GM23338 (cell line): Measurements from ENCODE around the gene PRSS27. TPM values are rescaled to one million over a fixed set of nuclear protein-coding genes. Genes with fewer than 3 reads are reported as not detected.

ENCODE experiments used
- ATAC-seq: fragments of 200-7000 bp; cut with Tn5 transposase; 3 replicates; pipeline ENCODE4 v1.9.1; 2020
- DNase-seq: peaks from one replicate; pipeline ENCODE4 v3.0.0-alpha.2; 2015; ENCODE audit warnings: low spot score
- H2AFZ ChIP-seq: fragments of 200-600 bp; sonication (generic); 2 replicates; pipeline ENCODE4 v1.8.0; 2016; ENCODE audit warnings: antibody characterized with exemption, mild to moderate bottlenecking, moderate library complexity
- H3F3A ChIP-seq: fragments of 200-600 bp; sonication (generic); replicated peaks from 2 replicates; pipeline ENCODE4 v1.8.0; 2017; ENCODE audit warnings: antibody characterized with exemption, mixed run types, low read depth
- H3K27ac ChIP-seq: fragments of 200-600 bp; sonication (generic); 2 replicates; pipeline ENCODE4 v1.6.1; 2016; ENCODE audit warnings: low read depth
- H3K27me3 ChIP-seq: fragments of 200-600 bp; sonication (generic); 2 replicates; pipeline ENCODE4 v1.8.0; 2016; ENCODE audit warnings: mild to moderate bottlenecking, mixed run types, moderate library complexity; ENCODE audit not compliant: insufficient read depth
- H3K36me3 ChIP-seq: fragments of 200-600 bp; sonication (generic); 2 replicates; pipeline ENCODE4 v1.8.0; 2016; ENCODE audit warnings: mild to moderate bottlenecking; ENCODE audit not compliant: insufficient read depth
- H3K4me1 ChIP-seq: fragments of 200-600 bp; sonication (generic); 2 replicates; pipeline ENCODE4 v1.8.0; 2016; ENCODE audit warnings: mild to moderate bottlenecking, moderate library complexity; ENCODE audit not compliant: insufficient read depth
- H3K4me2 ChIP-seq: fragments of 200-600 bp; sonication (generic); 2 replicates; pipeline ENCODE4 v1.7.1; 2017; ENCODE audit warnings: mixed run types
- H3K4me3 ChIP-seq: fragments of 200-600 bp; sonication (generic); 2 replicates; pipeline ENCODE4 v1.6.1; 2016; ENCODE audit warnings: mixed run types
- H3K79me2 ChIP-seq: fragments of 200-600 bp; sonication (generic); replicated peaks from 2 replicates; pipeline ENCODE4 v1.8.0; 2017; ENCODE audit warnings: mild to moderate bottlenecking; ENCODE audit not compliant: insufficient read depth
- H3K9me2 ChIP-seq: fragments of 200-600 bp; sonication (generic); 2 replicates; pipeline ENCODE4 v1.8.0; 2017; ENCODE audit not compliant: insufficient read depth
- H4K20me1 ChIP-seq: fragments of 200-600 bp; sonication (generic); replicated peaks from 2 replicates; pipeline ENCODE4 v1.8.0; 2017; ENCODE audit warnings: mild to moderate bottlenecking; ENCODE audit not compliant: insufficient read depth
- H3K27ac Mint-ChIP-seq: 2 replicates; pipeline ENCODE4 v1.8.0; 2020; ENCODE audit warnings: inconsistent platforms, mild to moderate bottlenecking, moderate library complexity, mixed read lengths
- H3K27me3 Mint-ChIP-seq: 3 replicates; pipeline ENCODE4 v1.8.0; 2022; ENCODE audit warnings: low read depth, mild to moderate bottlenecking, moderate library complexity, mixed read lengths, inconsistent platforms; ENCODE audit not compliant: insufficient read depth, poor library complexity
- H3K36me3 Mint-ChIP-seq: 3 replicates; pipeline ENCODE4 v1.8.0; 2021; ENCODE audit warnings: low read depth, mild to moderate bottlenecking, inconsistent platforms, moderate library complexity, mixed read lengths
- H3K4me1 Mint-ChIP-seq: 3 replicates; pipeline ENCODE4 v1.8.0; 2020; ENCODE audit warnings: mild to moderate bottlenecking, inconsistent platforms, mixed read lengths
- H3K4me3 Mint-ChIP-seq: 3 replicates; pipeline ENCODE4 v1.8.0; 2021; ENCODE audit warnings: moderate library complexity, mild to moderate bottlenecking, inconsistent platforms, mixed read lengths
- H3K9me3 Mint-ChIP-seq: 3 replicates; pipeline ENCODE4 v1.8.0; 2020; ENCODE audit warnings: moderate library complexity, mild to moderate bottlenecking, inconsistent platforms, mixed read lengths
- CREB1 ChIP-seq: fragments of 250-450 bp; sonication (Bioruptor Pico); IDR thresholded peaks from 2 replicates; pipeline ENCODE4 v1.5.0; 2020; ENCODE audit warnings: low read depth, mild to moderate bottlenecking, moderate library complexity
- CTCF ChIP-seq, 2 experiments: fragments of 200-600 bp in 1 of 2; sonication (generic) in 1 of 2; conservative IDR thresholded peaks; 2 replicates each; pipeline versions ENCODE4 v1.5.1 to v1.6.1; 2016 to 2017; ENCODE audit warnings: antibody characterized with exemption in 2 of 2, low read depth in 2 of 2, mild to moderate bottlenecking in 2 of 2, moderate library complexity in 1 of 2
- ETS1 ChIP-seq: IDR thresholded peaks from 2 replicates; pipeline ENCODE4 v1.6.1; 2016; ENCODE audit warnings: antibody characterized with exemption
- REST ChIP-seq: IDR thresholded peaks from one replicate; pipeline ENCODE4 v1.6.1; 2018; ENCODE audit warnings: antibody characterized with exemption; ENCODE audit not compliant: unreplicated experiment
- STAT1 ChIP-seq: IDR thresholded peaks from one replicate; pipeline ENCODE4 v1.6.1; 2016; ENCODE audit warnings: antibody characterized with exemption; ENCODE audit not compliant: unreplicated experiment
- polyA plus RNA-seq: library from polyadenylated mRNA; unstranded; fragments of >200 nt; fragmentation: Nextera tagmentation; extraction: Ambion mirVana; gene quantifications from 2 replicates; pipeline ENCODE4 v1.2.1, GENCODE V29; 2016
- total RNA-seq: library from RNA; depleted of rRNA; stranded (reverse); fragments of >200 nt; shearing (Covaris generic); gene quantifications from 2 replicates; pipeline ENCODE4 v1.2.3, GENCODE V29; 2014

Gene PRSS27
- total and polyA plus RNA-seq, 2 experiments from 2014 or later: 0.73 to 1.6 TPM

GRCh38 chr16:2745116-2745890 is 25.3 kb upstream of the PRSS27 start (continued):
- TF ChIP-seq CTCF (conservative IDR thresholded peaks at IDR 0.05; ENCODE audit: low read depth in 2 of 2) (no peak), CREB1 (CRISPR knock-in tag) (no peak)

- Histone ChIP-seq H3K27ac (no peak overlapping the region), H3K4me1 (no peaks in the 10 kb centered on the region), H2AFZ (no peak overlapping the region), H3F3A (no peaks in the 10 kb centered on the region), H4K20me1 (no peaks in the 10 kb centered on the region), H3K4me2 (no peak overlapping the region), H3K36me3 (no peaks in the 10 kb centered on the region), H3K4me3 (no peak overlapping the region), H3K79me2 (no peaks in the 10 kb centered on the region), H3K9me2 (no peaks in the 10 kb centered on the region), H3K27me3 (no peaks in the 10 kb centered on the region)
- H3K4me3 Mint-ChIP-seq: no peak overlapping the region
- peaks cover 6% of the 10 kb centered on the region for H3K27me3 Mint-ChIP-seq
- peaks cover 6% of the 10 kb centered on the region for H3K36me3 Mint-ChIP-seq
- ATAC-seq (no peak), DNase-seq (no peak)
- no peak for TF ChIP-seq ETS1
- H3K4me1 Mint-ChIP-seq: no peaks in the 10 kb centered on the region
- H3K9me3 Mint-ChIP-seq: no peaks in the 10 kb centered on the region
- no peak overlapping the region for H3K27ac Mint-ChIP-seq
Measured at GRCh38 chr16:2744711-2745110, 24.7 kb upstream of the PRSS27 start.

- Mint-ChIP-seq H3K36me3 (no peaks in the 10 kb centered on the region; the same call in 2 of the 3 replicates), H3K27me3 (peaks cover 7% of the 10 kb centered on the region), H3K4me1 (peaks cover 3% of the 10 kb centered on the region; the same call in 1 of the 3 replicates), H3K4me3 (no peak overlapping the region; the same call in 2 of the 3 replicates), H3K9me3 (no peaks in the 10 kb centered on the region), H3K27ac (no peak overlapping the region)
- no peaks in the 10 kb centered on the region for H3K27me3 ChIP-seq
- no peaks in the 10 kb centered on the region for H3K9me2 ChIP-seq
- DNase-seq: no peak
- no peak overlapping the region for H2AFZ ChIP-seq
- no peaks in the 10 kb centered on the region for H3K36me3 ChIP-seq
- no peaks in the 10 kb centered on the region for H4K20me1 ChIP-seq
- no peaks in the 10 kb centered on the region for H3F3A ChIP-seq
- H3K4me2 ChIP-seq: no peak overlapping the region
- H3K27ac ChIP-seq: no peak overlapping the region
- TF ChIP-seq REST (no peak), STAT1 (no peak)
- H3K79me2 ChIP-seq: no peaks in the 10 kb centered on the region
- H3K4me1 ChIP-seq: no peaks in the 10 kb centered on the region
- no peak overlapping the region for H3K4me3 ChIP-seq
- no peak for ATAC-seq
Measured at GRCh38 chr16:2743007-2743810, 23.2 kb upstream of the PRSS27 start.
